H1 (cell line): Measurements from ENCODE around the gene KLHDC8B. TPM values are rescaled to one million over a fixed set of nuclear protein-coding genes. Genes with fewer than 3 reads are reported as not detected.

ENCODE experiments used
- CTCF ChIA-PET: fragments of 300-600 bp; sonication (Branson Sonifier 250); formaldehyde crosslinking; loops from one replicate; lab custom pipeline; 2021; ENCODE audit not compliant: partially characterized antibody; lab: Charles Lee
- POLR2A ChIA-PET: fragments of 300-600 bp; sonication (Branson Sonifier 250); formaldehyde crosslinking; loops from one replicate; lab custom pipeline; 2021; ENCODE audit warnings: inconsistent platforms; ENCODE audit not compliant: partially characterized antibody; lab: Charles Lee
- DNase-seq, 2 experiments: peaks; one replicate each; pipeline versions ENCODE4 v3.0.0 to v3.0.0-alpha.2; 2010 to 2022; ENCODE audit warnings: low spot score in 2 of 2, low read depth in 1 of 2, mixed read lengths in 1 of 2
- FAIRE-seq: peaks from 2 replicates; lab custom pipeline; 2011; peaks lifted over from hg19 to GRCh38; lab: Jason Lieb, UNC
- H2AFZ ChIP-seq: 2 replicates; pipeline ENCODE4 v1.8.1; 2012; ENCODE audit warnings: low read length, inconsistent platforms
- H2AK5ac ChIP-seq: 2 replicates; pipeline ENCODE4 v1.6.1; 2013; ENCODE audit warnings: low read depth, low read length
- H2BK120ac ChIP-seq: replicated peaks from 2 replicates; pipeline ENCODE3; 2013; ENCODE audit warnings: low read depth, low read length, inconsistent platforms
- H2BK12ac ChIP-seq: 2 replicates; pipeline ENCODE4 v1.6.1; 2013; ENCODE audit warnings: low read depth, low read length
- H2BK15ac ChIP-seq: 2 replicates; pipeline ENCODE4 v1.6.1; 2013; ENCODE audit warnings: low read length
- H2BK20ac ChIP-seq: 2 replicates; pipeline ENCODE4 v1.6.1; 2013; ENCODE audit warnings: low read length
- H2BK5ac ChIP-seq: 2 replicates; pipeline ENCODE4 v1.6.1; 2013; ENCODE audit warnings: low read depth, low read length
- H3K14ac ChIP-seq: 2 replicates; pipeline ENCODE4 v1.6.1; 2013; ENCODE audit warnings: inconsistent platforms; ENCODE audit not compliant: insufficient read length
- H3K18ac ChIP-seq: 2 replicates; pipeline ENCODE4 v1.6.1; 2013; ENCODE audit warnings: low read length; ENCODE audit errors: extremely low read depth
- H3K23ac ChIP-seq: 2 replicates; pipeline ENCODE4 v1.6.1; 2013; ENCODE audit warnings: inconsistent platforms; ENCODE audit not compliant: insufficient read length
- H3K23me2 ChIP-seq: 2 replicates; pipeline ENCODE4 v1.6.1; 2013; ENCODE audit warnings: low read depth, low read length
- H3K27ac ChIP-seq: 2 replicates; pipeline ENCODE4 v1.6.1; 2011; ENCODE audit warnings: low read depth, low read length, inconsistent platforms
- H3K27me3 ChIP-seq, 4 experiments: replicated peaks in 1 of 4; 1 replicate in 1 of 4; 2 replicates in 3 of 4; pipeline versions ENCODE4 v1.6.1 to v1.8.1; 2011 to 2013; ENCODE audit warnings: low read length in 3 of 4, mild to moderate bottlenecking in 3 of 4, inconsistent platforms in 2 of 4, mixed read lengths in 2 of 4, moderate library complexity in 1 of 4; ENCODE audit not compliant: control insufficient read depth in 3 of 4, insufficient read depth in 3 of 4; ENCODE audit errors: extremely low read depth in 1 of 4
- H3K36me3 ChIP-seq, 4 experiments: 2 replicates each; pipeline versions ENCODE4 v1.6.1 to v1.8.1; 2011 to 2013; ENCODE audit warnings: mild to moderate bottlenecking in 4 of 4, low read length in 3 of 4, moderate library complexity in 2 of 4, control low read depth in 1 of 4, inconsistent platforms in 1 of 4; ENCODE audit not compliant: insufficient read depth in 4 of 4, control insufficient read depth in 2 of 4
- H3K4ac ChIP-seq: replicated peaks from 2 replicates; pipeline ENCODE3; 2013; ENCODE audit warnings: low read length, low read depth, mixed read lengths, inconsistent platforms; ENCODE audit not compliant: insufficient read length
- H3K4me1 ChIP-seq, 4 experiments: replicated peaks in 1 of 4; 1 replicate in 1 of 4; 2 replicates in 3 of 4; pipeline versions ENCODE4 v1.6.1 to v1.8.1; 2011 to 2013; ENCODE audit warnings: low read length in 3 of 4, inconsistent platforms in 2 of 4, mixed read lengths in 1 of 4; ENCODE audit not compliant: insufficient read depth in 4 of 4, control insufficient read depth in 3 of 4
- H3K4me2 ChIP-seq, 2 experiments: 2 replicates each; pipeline versions ENCODE4 v1.6.1 to v1.8.1; 2011 to 2013; ENCODE audit warnings: low read depth in 2 of 2, low read length in 2 of 2, control low read depth in 1 of 2, inconsistent platforms in 1 of 2, mild to moderate bottlenecking in 1 of 2; ENCODE audit not compliant: insufficient read depth in 1 of 2
- H3K4me3 ChIP-seq, 4 experiments: fragments of 200-600, 300-600 bp in 1 of 4; sonication (generic), shearing (Covaris generic), sonication (Bioruptor Twin) in 1 of 4; 2 replicates each; pipeline versions ENCODE4 v1.5.1 to v1.8.1; 2011 to 2016; ENCODE audit warnings: low read length in 4 of 4, low read depth in 3 of 4, control low read depth in 2 of 4, inconsistent platforms in 2 of 4, mild to moderate bottlenecking in 2 of 4, mixed read lengths in 1 of 4, moderate library complexity in 1 of 4; ENCODE audit not compliant: insufficient read depth in 2 of 4; ENCODE audit errors: extremely low read depth in 1 of 4
- H3K56ac ChIP-seq: replicated peaks from 2 replicates; pipeline ENCODE3; 2013; ENCODE audit warnings: low read depth, mild to moderate bottlenecking, mixed read lengths, low read length, inconsistent platforms; ENCODE audit not compliant: insufficient read length
- H3K79me1 ChIP-seq: 2 replicates; pipeline ENCODE4 v1.6.1; 2013; ENCODE audit warnings: low read depth, low read length, control low read depth
- H3K79me2 ChIP-seq, 2 experiments: 2 replicates each; pipeline versions ENCODE4 v1.6.1 to v1.8.1; 2012 to 2013; ENCODE audit warnings: low read length in 2 of 2, mild to moderate bottlenecking in 2 of 2, inconsistent platforms in 1 of 2; ENCODE audit not compliant: insufficient read depth in 2 of 2, control insufficient read depth in 1 of 2
- H3K9ac ChIP-seq, 4 experiments: replicated peaks in 1 of 4; 1 replicate in 1 of 4; 2 replicates in 3 of 4; pipeline versions ENCODE4 v1.6.1 to v1.8.1; 2011 to 2013; ENCODE audit warnings: low read depth in 3 of 4, low read length in 3 of 4, control low read depth in 2 of 4, mild to moderate bottlenecking in 2 of 4, moderate library complexity in 2 of 4, inconsistent platforms in 1 of 4; ENCODE audit errors: extremely low read depth in 1 of 4
- H3K9me3 ChIP-seq, 2 experiments: 2 replicates each; pipeline versions ENCODE4 v1.6.1 to v1.8.1; 2012 to 2013; ENCODE audit warnings: mild to moderate bottlenecking in 2 of 2, moderate library complexity in 2 of 2, control low read depth in 1 of 2, inconsistent platforms in 1 of 2, low read depth in 1 of 2, low read length in 1 of 2, mixed read lengths in 1 of 2; ENCODE audit not compliant: insufficient read depth in 2 of 2
- H4K20me1 ChIP-seq, 2 experiments: replicated peaks in 1 of 2; 2 replicates each; pipeline versions ENCODE3 to v1.8.1; 2011 to 2013; ENCODE audit warnings: inconsistent platforms in 2 of 2, low read length in 2 of 2, mild to moderate bottlenecking in 1 of 2; ENCODE audit not compliant: insufficient read depth in 2 of 2, control insufficient read depth in 1 of 2
- H4K5ac ChIP-seq: 2 replicates; pipeline ENCODE4 v1.6.1; 2013; ENCODE audit warnings: low read length, low read depth, mixed read lengths, inconsistent platforms; ENCODE audit not compliant: insufficient read length
- H4K8ac ChIP-seq: 2 replicates; pipeline ENCODE4 v1.8.0; 2013; ENCODE audit warnings: mild to moderate bottlenecking, moderate library complexity, low read length, inconsistent platforms; ENCODE audit not compliant: insufficient read depth; ENCODE audit errors: extremely low read depth
- H4K91ac ChIP-seq: replicated peaks from 2 replicates; pipeline ENCODE3; 2013; ENCODE audit warnings: low read length, mixed read lengths, inconsistent platforms; ENCODE audit not compliant: insufficient read length
- CHD1 ChIP-seq: IDR thresholded peaks from 2 replicates; pipeline ENCODE4 v1.6.1; 2012; ENCODE audit warnings: low read depth, low read length, improper control_type of control experiment
- SIN3A ChIP-seq, 2 experiments: IDR thresholded peaks in 1 of 2; conservative IDR thresholded peaks in 1 of 2; 2 replicates each; pipeline ENCODE4 v1.6.1; 2011 to 2012; ENCODE audit warnings: low read length in 2 of 2, improper control_type of control experiment in 1 of 2, low read depth in 1 of 2, mild to moderate bottlenecking in 1 of 2
- SP1 ChIP-seq: IDR thresholded peaks from 2 replicates; pipeline ENCODE4 v1.6.1; 2011; ENCODE audit warnings: low read depth, low read length
- WGBS, 2 experiments: shearing (Covaris generic) in 1 of 2; methylation state at CpG; one replicate each; pipeline versions ENCODE4 v1.1.6 to v1.1.7; 2013 to 2015; ENCODE audit warnings: low lambda C conversion rate in 2 of 2, mixed read lengths in 2 of 2, inconsistent platforms in 1 of 2, low coverage in 1 of 2, missing lambda C conversion rate in 1 of 2; ENCODE audit not compliant: insufficient replicate concordance in 2 of 2, insufficient coverage in 1 of 2, insufficient read length in 1 of 2; ENCODE audit errors: extremely low coverage in 1 of 2, missing lambda C conversion rate in 1 of 2; 5-methylcytosine and 5-hydroxymethylcytosine counted together
- polyA plus RNA-seq, 7 experiments: library from polyadenylated mRNA; depleted of rRNA in 3 of 7; stranded (reverse) in 5 of 7; unstranded in 2 of 7; fragments of >200 nt in 5 of 7; fragments of 200-250 nt in 2 of 7; gene quantifications; 1 replicate in 5 of 7; 2 replicates in 1 of 7; 4 replicates in 1 of 7; pipeline versions ENCODE4 v1.2.1 to v1.2.3, GENCODE V29; 2011 to 2013; ENCODE audit warnings: missing spikeins in 2 of 7, mixed read lengths in 2 of 7
- total RNA-seq: library from RNA; stranded (reverse); fragmentation: NEBNext Ultra II Directional; extraction: Animal tissue kit (Norgen Biotek cat#: 25700); gene quantifications from 2 replicates; pipeline ENCODE4 v1.2.1, GENCODE V29; 2021

Gene KLHDC8B
- total and polyA plus RNA-seq, 2 of the 8 experiments (the other 6 are each of a cell fraction or from before 2014, with no cell fraction given) = 15.8 to 21.3 TPM

- ChIA-PET CTCF (interaction anchor here (1.0 to 5.9 kb wide), 2 partner anchors 10 to 128 kb away, joined by 3 to 38 read pairs; no protein-coding TSS in a partner anchor), POLR2A (interaction anchor here (0.6 to 2.5 kb wide), 2 partner anchors 9 to 73 kb away, joined by 3 to 6 read pairs; partner anchors contain the start of gene QRICH1)
- Histone ChIP-seq H3K14ac (no peak overlapping the region), H3K23ac (no peak overlapping the region), H3K4me2 (peak overlapping the region; percentile 77 to 99), H3K23me2 (peaks cover 15% of the 10 kb centered on the region), H3K27me3 (peaks cover 0 to 3% (median 0%) of the 10 kb centered on the region in 4 experiments; a peak in 2 of 7 replicates), H3K27ac (no peak overlapping the region; the same call in 1 of the 2 replicates), H4K20me1 (peaks cover 3 to 5% of the 10 kb centered on the region in 2 experiments), H2BK5ac (0 out of 2 replicates have a peak overlapping the region, but pooled peaks have one; percentile 47), H3K4me3 (peak overlapping the region; percentile 86 to 100 (median 94); a peak in 7 of 8 replicates), H3K9me3 (no peaks in the 10 kb centered on the region), H3K18ac (no peak overlapping the region), H4K5ac (peak overlapping the region; percentile 50), H3K4ac (peak overlapping the region; percentile 37), H2BK20ac (no peak overlapping the region), H2BK12ac (0 out of 2 replicates have a peak overlapping the region, but pooled peaks have one; percentile 7), H2BK15ac (0 out of 2 replicates have a peak overlapping the region, but pooled peaks have one; percentile 16), H2AK5ac (no peak overlapping the region), H3K79me1 (peaks cover 23% of the 10 kb centered on the region), H2AFZ (peak overlapping the region; percentile 74; the same call in 1 of the 2 replicates), H3K9ac (peak overlapping the region in 1 of 4 experiments; percentile 16; a peak in 1 of 7 replicates), H3K56ac (no peak overlapping the region), H4K8ac (peak overlapping the region; percentile 72), H4K91ac (no peak overlapping the region), H3K4me1 (peaks cover 2 to 11% (median 4%) of the 10 kb centered on the region in 4 experiments), H3K79me2 (peaks cover 9 to 25% of the 10 kb centered on the region in 2 experiments; a peak in 3 of 4 replicates), H2BK120ac (no peak overlapping the region), H3K36me3 (peaks cover 5 to 20% (median 12%) of the 10 kb centered on the region in 4 experiments)
- DNase-seq (no peak), FAIRE-seq (no peak)
- TF ChIP-seq SIN3A (conservative IDR thresholded peaks at IDR 0.05 in 1 of 2, IDR thresholded peaks at IDR 0.05 in 1 of 2; ENCODE audit: low read depth in 1 of 2, low read length in 2 of 2) = no peak
- no peak for TF ChIP-seq CHD1
- TF ChIP-seq SP1 = no peak
- WGBS, 2 experiments = 90% methylated on average over 6 of the region's 6 CpGs; no CpG with 5 or more reads in 1 of the 2 experiments
Observed at GRCh38 chr3:49166752-49167556, 4.4 kb upstream of the KLHDC8B start.
